ENCODE data around the gene GALNT6.

DNA sequence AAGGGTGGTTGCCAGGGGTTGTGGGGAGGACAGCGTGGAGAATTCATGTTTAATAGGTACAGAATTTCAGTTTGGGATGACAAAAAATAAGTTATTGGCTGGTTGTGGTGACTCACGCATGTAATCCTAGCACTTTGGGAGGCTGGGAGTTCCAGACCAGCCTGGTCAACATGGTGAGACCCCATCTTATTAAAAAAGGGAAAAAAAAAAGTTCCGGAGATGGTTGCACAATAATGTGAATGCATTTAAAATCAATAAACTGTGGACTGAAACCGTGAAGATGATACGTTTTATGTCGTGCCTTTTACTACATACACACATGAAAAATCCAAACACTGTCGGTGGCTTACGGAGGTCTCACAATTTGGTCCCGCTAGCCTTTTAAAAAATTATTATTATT is 20.5 kb downstream of the GALNT6 start:
- TF ChIP-seq, protein P1, sequence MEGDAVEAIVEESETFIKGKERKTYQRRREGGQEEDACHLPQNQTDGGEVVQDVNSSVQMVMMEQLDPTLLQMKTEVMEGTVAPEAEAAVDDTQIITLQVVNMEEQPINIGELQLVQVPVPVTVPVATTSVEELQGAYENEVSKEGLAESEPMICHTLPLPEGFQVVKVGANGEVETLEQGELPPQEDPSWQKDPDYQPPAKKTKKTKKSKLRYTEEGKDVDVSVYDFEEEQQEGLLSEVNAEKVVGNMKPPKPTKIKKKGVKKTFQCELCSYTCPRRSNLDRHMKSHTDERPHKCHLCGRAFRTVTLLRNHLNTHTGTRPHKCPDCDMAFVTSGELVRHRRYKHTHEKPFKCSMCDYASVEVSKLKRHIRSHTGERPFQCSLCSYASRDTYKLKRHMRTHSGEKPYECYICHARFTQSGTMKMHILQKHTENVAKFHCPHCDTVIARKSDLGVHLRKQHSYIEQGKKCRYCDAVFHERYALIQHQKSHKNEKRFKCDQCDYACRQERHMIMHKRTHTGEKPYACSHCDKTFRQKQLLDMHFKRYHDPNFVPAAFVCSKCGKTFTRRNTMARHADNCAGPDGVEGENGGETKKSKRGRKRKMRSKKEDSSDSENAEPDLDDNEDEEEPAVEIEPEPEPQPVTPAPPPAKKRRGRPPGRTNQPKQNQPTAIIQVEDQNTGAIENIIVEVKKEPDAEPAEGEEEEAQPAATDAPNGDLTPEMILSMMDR (IDR thresholded peaks at IDR 0.05): no peak
- no peak for TF ChIP-seq EZH2 (IDR thresholded peaks at IDR 0.05)
